Measurements from ENCODE around the gene FLNB.
A peak's percentile ranks its signal among the peaks of the same experiment; 100 is the strongest.

The FLNB gene

DNA sequence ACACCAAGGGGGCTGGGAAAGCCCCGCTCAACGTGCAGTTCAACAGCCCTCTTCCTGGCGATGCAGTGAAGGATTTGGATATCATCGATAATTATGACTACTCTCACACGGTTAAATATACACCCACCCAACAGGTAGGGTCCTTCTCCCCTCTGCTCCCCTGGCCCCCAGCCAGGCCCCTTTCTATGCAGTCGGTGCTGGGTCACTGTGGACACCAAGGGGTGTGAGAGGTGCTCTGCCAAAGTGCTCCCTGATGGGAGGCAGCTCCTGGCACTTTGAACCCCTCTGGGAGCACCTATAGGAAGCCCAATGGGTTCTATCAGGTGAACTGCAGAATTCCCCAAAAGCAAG lies 103.9 kb downstream of the FLNB start:
- no peak for DNase-seq

DNA sequence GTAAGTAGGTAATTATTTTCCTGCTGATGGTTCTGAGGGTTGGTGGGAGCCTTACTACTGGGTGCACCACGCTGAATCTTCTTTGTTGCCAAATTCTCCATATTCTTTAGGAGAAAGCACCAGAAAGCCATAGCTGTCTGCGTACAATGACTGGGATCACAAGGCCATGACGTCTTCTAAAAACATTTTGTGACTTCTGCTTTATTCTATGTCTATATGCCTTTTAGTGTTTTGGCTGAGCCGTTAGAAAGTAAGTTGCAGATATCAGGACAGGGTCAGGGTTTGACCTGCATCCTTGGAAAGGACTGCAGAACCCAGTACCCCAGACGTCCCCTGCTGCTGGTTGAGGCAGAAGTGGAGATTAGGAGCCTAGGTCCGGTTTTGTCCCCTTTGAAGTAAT lies 107.0 kb downstream of the FLNB start:
- no peak for DNase-seq

DNA sequence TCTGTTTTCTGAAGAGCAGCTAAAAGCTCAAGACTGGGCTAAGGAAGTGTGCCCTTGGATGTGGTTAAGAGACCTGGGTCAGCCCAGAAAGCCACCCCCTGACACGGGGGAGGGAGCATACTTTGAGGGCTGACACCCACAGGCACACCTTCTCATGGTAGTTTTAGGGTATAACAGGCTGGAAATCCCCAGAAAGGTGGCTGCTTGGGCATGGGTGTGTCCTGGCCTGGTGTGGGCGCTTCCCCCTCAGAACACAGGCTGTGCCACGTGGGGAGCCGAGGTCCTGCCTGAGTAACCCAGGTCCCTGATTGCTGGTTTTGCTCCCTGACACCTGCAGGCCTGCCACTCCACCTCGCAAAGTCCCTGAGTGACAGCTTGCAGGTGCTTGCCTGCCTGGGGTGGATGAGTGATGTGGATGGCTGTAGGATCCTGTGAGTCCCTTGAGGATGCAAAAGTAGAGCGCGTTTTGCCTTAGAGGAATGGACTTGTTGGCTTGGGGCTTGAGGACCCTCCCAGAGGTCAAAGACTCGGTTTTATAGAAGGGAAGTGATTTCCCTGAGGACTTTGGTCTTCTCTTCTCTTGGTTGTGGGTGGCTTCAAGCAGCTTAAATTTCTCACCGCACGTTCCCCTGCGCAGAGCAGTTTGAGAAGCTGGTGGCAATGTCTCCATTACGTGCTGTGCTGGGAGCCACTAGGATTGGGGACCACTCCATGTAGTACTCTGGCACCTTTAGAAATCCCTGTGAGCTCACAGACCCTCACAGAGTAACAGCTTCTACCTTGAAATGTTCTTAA lies 108.1 kb downstream of the FLNB start:
- DNase-seq, result peak in 3 of 5 experiments; percentile 26 to 87 (median 74)

DNA sequence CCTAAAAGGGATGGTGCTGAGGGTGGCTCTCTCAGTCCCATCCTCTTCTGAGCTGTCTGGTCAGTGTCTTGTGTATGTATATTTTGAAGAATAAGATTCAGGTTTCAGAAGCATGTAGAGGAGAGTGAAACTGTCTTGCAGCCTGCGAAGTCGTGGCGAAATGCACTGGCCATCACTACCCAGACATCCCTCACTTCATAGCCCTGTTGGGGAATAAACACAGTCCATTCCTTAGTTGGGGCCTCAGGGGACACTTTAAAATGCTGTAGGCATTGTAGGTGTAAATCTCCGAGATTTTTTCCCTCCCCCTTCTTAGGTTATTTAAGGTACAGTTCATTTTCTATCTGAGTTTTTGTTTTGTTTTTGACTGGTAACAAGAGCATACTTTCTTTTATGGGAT lies 108.8 kb downstream of the FLNB start:
- DNase-seq, result no peak

DNA sequence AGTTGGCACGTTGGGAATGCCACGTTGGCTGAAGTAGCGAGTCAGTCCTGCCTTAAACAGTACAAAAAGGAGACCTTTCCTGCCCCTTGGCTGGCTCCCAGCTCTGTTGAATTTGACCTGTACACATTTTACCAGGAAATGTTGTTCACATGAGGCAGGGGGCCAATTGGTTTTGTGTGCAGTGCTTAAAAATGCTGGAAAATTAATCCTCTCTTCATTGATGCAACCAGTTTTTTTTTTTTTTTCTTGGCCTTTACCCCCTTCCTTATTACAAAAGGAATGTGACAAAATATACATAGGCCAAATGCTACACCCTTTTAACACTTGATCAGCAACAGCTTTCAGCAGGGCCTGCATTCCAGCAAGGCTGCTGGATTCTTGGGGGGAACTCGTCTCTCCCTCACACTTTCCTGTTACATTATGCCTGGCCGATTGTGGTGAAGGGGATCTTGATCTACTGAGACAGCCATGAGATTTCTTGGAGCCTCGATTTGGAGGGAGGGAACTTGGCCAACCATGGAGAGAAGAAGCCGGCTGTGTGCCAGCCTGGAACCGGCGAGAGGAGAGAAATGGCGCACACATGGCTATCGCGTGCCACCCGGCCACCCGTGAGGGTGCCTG lies 109.4 kb downstream of the FLNB start:
- no peak for DNase-seq

DNA sequence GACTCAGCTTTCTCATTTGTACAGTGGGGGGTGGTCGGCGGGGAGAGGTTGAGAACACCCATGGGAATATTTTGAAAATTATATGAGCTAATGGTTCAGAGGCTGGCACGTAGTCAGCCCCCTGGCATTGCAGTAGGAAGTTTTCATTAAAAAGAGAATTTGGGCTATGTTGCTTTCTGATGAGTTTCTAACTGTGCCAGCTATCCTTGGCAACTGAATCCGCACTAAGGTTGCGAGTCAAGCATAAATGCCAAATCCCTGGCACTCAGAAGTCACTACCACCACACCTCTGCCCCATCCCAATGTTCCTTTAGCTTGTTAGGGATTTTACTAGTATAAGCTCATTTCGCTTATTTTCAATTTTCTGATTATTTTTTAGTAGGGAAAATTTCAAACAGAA lies 111.0 kb downstream of the FLNB start:
- DNase-seq, result no peak

DNA sequence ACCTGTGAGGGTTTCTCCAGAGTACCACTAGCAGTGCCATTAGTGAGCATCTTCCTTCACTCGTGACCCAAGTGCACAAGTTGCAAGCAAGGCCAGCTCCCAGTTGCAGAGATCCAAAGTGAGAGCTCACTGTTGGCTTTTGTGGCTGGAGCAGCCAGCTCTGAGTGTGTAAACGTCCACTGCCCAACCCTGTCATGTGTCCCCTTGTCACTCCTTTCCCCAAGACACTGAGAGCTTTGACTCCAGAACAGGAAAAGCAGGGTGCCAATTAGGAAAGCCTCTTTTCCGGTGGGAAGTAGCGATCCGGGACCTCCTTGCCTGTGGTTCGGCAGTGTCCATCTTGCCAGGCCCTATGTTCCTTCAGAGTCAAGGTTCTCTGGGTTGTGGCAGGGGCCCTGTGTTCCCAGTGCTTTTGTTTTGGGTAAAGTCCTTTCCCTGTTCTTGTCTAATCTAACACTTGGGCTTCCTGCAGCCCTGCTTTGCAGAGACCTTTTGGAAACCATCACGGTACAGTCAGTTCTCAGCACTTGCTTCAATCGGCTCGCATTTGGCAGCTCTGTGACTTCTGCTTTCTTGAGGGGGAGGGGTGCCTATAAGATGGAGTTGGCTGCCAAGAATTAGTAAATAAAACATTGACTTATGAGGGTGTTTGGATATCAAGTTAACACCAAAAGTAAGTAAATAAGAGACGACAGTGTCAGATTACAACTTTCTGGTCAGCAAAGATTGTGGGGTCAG lies 112.0 kb downstream of the FLNB start:
- no peak for DNase-seq

DNA sequence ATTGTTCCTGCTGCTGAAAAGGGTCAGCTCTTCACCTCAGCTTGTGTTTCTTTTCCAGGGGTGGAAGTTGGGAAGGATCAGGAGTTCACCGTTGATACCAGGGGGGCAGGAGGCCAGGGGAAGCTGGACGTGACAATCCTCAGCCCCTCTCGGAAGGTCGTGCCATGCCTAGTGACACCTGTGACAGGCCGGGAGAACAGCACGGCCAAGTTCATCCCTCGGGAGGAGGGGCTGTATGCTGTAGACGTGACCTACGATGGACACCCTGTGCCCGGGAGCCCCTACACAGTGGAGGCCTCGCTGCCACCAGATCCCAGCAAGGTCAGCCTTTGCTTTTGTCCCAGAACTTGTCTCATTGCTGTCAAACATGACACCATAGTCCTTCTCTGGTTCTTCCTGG lies 113.0 kb downstream of the FLNB start:
- no peak for DNase-seq

DNA sequence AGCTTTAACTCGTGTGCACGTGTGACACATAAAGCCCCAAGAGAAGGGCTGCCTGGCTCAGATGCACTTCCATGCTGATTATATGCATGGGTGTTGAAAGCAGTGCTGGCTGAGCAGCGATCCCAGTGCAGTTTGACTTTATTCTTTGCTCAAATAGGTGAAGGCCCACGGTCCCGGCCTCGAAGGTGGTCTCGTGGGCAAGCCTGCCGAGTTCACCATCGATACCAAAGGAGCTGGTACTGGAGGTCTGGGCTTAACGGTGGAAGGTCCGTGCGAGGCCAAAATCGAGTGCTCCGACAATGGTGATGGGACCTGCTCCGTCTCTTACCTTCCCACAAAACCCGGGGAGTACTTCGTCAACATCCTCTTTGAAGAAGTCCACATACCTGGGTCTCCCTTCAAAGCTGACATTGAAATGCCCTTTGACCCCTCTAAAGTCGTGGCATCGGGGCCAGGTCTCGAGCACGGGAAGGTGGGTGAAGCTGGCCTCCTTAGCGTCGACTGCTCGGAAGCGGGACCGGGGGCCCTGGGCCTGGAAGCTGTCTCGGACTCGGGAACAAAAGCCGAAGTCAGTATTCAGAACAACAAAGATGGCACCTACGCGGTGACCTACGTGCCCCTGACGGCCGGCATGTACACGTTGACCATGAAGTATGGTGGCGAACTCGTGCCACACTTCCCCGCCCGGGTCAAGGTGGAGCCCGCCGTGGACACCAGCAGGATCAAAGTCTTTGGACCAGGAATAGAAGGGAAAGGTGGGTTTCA lies 114.9 kb downstream of the FLNB start:
- DNase-seq, result no peak

DNA sequence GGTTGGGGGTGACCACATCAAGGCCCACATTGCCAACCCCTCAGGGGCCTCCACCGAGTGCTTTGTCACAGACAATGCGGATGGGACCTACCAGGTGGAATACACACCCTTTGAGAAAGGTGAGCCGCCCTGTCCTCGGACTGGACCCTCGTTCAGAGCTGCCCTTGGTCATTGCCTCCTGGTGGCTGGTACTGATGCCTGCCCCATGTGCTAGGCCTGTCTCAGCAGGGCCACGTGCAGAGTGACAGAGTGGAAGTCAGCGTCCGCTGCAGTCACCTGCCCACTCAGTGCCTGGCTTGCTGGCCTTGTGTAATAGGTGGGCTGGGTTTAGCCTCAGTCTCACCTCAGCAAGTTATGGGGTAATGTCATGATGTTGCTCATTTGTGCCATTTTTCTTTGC lies 116.2 kb downstream of the FLNB start:
- DNase-seq, result no peak

DNA sequence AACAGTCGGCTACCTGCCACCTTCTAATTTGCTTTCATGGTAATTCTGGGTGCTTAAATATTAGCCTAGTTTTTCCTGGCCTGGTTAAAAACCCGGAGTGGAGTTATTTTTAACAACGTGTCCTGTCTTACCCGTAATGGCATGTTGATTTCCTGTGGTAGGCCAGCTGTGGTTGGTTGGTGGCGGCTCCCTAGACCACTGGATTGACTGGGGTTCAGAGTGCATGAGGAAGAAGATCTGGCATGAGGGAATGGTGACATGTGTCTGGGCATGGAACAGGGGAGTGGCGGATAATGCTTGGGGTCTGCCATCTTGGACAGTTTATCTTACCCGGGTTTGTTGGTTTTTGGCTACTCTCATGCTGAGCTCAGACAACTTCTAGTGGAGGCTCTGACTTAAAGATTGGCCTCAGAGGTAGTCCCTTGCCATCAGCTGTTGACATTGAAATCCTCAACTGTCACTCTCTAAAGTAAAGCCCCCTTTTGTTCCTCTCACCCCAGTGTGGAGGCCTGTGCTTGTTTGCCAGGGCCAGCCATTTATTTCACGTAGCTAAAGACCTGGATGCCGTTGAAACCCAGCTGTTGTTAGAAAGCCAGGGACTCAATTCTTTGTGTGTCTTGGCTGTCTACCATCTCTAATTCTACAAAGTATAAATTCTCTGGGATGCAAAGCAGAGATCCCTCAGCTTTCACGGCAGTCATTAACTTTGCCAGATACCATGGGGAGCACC lies 121.0 kb downstream of the FLNB start:
- peak in 1 of 5 experiments; percentile 9 for DNase-seq

DNA sequence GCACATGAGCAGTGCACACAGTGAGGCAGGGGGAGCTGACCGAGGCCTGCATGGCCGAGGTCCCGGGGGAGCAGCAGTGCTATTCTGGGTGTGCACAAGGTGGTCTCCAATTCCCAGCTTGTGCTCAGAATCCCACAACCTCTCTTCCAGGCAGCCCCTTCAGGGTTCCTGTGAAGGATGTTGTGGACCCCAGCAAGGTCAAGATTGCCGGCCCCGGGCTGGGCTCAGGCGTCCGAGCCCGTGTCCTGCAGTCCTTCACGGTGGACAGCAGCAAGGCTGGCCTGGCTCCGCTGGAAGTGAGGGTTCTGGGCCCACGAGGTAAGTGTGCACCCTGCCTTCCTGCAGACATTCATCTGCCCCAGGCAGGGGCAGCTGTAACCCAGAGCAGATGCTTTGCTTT lies 122.4 kb downstream of the FLNB start:
- DNase-seq, result no peak

DNA sequence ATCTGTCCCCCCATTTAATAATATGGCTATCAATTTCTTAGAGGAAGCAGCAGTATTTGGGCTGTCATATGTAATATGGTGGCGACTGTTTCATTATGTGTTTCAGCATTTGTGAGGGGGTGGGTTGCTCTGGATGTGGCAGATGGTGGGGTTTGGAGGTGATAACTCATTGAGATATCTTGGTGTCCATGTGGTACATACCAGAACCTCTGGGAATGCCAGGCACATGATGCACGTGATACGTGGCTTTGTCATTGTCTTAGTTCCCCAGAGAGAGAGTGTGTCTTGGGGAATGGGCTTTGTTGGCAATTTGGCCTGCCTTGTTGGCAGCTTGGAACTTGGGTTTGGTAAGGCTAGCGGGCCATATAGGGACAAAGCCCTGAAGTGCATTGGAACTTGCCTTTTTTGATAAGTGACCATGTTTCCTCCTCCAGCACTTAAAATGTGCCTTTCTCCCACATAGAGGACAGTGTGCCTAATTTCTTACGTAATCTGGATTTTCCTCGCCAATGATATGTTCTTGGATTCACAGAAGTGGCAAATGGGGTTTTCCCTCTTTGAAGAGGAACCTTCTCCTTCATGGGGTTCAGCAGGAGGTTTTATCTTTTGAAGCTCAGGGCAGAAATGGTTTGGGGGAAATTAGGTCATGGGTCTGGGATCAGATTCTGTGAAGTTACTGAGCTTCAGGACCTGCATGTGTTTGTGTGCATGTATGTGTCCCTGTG lies 123.0 kb downstream of the FLNB start:
- no peak for DNase-seq

DNA sequence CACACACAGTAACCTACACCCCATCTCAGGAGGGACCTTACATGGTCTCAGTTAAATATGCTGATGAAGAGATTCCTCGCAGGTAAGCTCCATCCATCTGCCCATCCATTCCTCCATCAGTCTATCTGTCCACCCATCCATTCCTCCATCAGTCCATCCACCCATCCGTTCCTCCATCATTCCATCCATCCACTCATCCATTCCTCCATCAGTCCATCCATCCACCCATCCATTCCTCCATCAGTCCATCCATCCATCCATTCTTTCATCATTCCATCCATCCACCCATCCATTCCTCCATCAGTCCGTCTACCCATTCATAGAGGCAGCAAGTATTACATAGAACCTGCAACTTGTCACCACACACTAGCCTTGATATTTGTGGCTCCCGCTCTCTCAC lies 124.6 kb downstream of the FLNB start:
- DNase-seq, result no peak

DNA sequence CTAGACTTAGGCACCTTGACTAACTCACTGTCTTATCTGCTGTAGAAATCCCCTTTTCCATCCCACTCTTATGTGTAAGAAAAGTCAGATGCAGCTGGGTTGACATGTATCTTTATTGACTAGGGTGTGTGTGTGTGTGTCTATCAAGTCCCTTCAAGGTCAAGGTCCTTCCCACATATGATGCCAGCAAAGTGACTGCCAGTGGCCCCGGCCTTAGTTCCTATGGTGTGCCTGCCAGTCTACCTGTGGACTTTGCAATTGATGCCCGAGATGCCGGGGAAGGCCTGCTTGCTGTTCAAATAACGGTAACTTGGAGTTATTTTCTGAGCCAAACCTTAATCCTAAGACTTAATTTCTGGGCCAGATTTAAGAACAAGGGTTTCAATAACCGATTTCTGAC lies 126.2 kb downstream of the FLNB start:
- DNase-seq, result no peak

DNA sequence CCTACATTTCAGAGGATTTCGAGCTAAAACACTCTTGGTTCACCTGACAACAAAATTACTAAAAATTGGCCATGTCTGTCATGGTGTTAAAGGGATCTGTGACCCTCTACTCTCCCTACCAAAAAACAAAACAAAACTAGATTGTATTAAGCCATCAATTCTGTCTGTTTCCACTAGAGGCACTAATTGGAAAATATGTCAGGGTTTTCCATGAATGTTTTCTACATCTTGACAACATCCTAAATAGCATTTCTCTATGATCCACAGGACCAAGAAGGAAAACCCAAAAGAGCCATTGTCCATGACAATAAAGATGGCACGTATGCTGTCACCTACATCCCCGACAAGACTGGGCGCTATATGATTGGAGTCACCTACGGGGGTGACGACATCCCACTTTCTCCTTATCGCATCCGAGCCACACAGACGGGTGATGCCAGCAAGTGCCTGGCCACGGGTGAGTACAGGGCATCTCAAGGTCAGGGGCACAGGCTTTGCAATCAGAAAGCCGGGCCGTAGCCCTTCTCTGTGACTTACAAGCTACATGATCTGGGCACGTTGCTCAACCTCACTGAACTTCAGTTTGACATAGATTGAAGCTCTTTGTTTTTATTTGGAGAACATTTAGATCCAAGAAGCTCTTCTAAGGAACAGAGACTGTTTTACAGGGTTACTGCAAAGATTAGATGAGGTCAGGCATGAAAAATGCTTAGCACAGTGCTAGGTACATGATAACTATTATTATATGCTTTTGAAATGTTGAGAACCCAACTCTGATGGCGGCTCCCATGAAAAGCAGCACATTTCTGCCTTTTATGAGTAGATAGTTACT lies 127.7 kb downstream of the FLNB start:
- no peak for DNase-seq

DNA sequence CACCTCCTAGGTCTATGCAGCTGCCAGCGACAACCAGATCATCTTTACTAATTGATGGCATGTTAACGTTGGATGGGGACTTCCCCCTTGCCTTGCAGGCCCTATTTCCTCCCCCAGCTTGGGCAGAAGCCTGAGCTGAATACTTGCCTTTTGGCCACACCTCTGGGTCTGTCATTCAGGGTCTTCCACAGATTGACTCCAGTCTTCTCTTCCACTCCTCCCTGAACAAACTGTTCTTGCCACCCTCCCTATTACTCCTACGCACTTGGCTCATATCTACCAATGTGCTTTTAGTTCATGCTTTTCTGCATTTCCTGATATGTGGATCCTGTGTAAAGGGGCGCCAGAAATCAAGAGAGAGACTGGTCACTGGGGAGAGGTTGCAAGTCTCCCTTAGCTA lies 129.1 kb downstream of the FLNB start:
- no peak for DNase-seq

DNA sequence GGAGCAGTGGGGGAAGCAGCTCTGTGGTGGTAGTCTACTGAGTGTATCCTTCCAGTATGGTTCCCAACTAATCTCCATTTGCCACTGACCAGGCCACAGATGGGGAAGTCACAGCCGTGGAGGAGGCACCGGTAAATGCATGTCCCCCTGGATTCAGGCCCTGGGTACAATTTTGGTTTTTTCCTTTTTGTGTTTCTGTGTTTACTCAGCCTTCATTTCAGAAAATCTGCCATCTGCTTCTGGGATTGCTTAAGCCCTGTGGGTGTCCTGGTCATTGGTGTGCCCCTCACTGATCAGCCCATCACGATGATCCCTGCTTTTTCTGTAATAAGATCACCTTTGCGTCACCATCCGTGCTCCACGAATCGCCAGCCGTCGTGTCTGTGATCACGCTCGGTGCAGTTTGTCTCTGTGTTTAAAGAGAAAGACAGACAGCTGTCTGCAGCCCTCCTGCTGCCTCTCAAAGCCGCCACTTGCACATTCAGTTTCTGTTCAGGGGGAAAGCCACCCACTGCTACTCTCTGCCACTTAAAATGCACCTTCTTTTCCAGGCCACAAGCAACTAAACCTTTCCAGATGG lies 133.6 kb downstream of the FLNB start:
- no peak for DNase-seq

DNA sequence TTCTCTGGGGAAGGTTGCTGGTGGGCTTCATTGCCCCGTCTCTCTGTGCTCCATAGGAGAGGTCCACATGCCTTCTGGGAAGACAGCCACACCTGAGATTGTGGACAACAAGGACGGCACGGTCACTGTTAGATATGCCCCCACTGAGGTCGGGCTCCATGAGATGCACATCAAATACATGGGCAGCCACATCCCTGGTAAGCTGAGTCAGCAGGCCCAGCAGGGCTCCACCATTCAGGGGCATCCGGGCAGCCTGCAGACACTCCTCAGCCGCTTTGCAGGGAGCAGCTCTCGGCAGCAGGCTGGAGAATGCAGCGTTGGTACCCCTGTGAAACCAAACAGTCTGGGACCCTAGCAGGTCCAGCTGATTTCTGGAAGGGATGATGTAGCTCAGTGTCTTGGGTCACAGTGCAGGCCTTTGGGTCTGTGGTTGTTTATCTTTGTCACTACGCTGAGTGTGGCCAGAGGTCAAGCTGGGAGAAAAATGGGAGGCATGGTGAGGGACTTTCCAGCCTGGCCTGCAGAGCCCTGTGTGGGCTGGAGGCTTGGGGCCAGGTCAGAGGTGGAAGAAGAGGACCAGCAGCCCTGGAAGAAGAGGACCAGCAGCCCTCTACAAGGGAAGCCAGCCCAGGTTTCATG lies 135.3 kb downstream of the FLNB start:
- no peak for DNase-seq
